DMS 273 (cell line): ENCODE results near the gene BMPR2.
"Not testable (repeated sequence)": the region's sequence is repeated elsewhere in the genome, so short reads cannot be mapped to it uniquely, and the experiment has no call there.

ENCODE experiments used
- DNase-seq: peaks from one replicate; lab custom pipeline; 2025; ENCODE audit not compliant: unreplicated experiment; lab: John Stamatoyannopoulos, UW

BMPR2 gene

DNA sequence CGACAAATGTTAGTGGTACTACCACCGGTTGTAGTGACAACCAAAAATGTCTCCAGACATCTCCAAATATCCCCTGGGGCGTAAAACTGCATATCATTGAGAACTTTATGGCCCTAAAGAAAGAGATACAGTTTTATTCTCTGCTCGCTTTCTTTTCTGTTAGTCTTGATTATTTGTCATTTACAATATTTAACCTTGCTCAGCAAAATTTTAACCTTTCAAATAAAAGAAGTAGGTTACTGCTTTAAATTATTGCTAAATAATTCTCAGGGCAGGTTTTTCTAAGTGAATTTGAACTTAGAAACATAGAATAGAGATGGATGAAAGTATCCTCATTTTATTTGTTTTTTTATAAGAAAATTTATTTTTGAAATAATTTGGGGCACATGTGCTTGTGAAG is 67.9 kb downstream of the BMPR2 start:
- no peak for DNase-seq

DNA sequence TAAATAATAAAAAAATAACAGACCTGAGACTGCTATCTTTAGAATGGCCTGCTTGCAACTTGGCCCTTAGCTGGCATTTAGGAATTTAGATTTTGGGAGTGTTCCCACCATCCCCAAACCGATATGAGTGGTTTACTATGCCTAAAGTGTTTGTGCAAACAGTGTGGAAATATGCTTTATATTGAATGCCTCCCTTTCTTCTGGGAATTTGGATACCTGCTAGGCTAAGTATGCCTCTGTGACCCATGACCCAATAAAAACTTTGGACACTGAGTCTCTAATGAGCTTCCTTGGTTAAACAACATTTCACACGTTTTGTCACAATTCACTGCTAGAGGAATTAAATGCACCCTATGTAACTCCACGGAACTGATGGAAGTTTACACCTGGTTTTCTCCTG is 73.2 kb downstream of the BMPR2 start:
- DNase-seq = no peak

DNA sequence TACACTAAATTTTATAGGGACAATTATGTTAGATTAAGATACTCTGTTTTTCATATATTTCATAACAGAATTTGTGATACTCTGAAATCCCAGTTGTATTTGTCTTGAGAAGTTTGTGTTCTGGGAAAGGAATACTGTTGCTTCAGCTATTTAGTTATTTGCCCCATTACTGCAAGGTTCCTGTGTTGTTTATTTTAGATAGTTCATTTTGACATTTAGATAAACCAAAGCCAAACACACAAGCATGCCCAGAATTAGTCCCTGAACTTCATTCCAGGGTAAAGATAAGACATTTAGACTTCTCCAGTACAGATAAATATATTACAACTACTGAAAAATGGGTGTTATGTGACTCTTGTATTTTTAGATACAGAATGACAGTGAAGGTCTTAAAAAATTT is 74.7 kb downstream of the BMPR2 start:
- DNase-seq = no peak

DNA sequence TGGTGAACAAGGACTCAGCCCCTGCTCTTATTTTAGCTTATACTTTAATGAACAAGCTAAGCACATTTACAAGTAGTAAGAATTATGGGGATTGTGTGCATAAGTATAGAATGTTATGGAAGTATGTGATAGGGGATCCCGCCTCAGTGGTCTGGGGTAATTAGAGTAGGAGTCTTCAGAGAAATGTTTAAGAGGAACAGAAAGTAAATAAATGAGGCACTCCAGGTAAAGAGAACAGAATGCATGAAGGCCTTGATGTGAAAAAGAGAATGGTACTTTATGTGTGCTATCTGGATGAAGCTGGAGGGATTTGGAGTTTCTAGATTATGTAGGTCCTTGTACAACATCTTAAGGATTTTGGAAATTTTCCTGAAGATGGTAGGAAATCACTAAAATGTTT is 76.6 kb downstream of the BMPR2 start:
- no peak for DNase-seq

DNA sequence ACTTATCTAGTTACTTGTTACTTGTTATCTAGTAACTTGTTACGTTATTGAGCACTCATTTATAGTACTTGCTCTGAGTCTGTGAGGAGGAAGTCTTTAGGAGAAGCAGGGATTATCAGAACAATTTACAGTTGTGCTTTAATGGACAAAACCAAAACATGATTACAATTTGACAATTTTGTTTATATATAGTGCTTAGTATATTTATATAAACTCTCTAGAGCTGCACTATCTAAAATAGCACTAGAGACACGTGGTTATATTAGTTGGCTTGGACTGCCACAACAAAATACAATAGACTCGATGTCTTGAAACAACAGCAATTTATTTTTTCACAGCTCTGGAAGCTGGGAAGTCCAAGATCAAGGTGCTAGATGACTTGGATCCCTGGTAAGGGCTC is 78.4 kb downstream of the BMPR2 start:
- DNase-seq = no peak

DNA sequence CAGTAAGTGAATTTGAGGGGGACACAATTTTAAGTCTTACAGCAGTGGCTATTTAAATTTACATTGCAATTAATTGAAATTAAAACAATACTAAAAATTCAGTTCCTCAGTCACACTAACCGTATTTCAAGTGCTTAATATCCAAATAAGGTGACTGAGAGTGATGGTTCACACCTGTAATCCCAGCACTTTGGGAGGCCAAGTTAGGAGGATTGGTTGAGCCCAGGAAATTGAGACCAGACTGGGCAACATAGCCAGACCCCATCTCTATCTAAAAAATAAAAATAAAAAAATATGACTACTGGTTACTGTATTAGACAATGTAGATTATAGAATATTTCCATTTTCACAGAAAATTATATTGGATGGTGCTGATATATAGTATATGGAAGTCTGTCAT is 79.0 kb downstream of the BMPR2 start:
- DNase-seq = no peak

DNA sequence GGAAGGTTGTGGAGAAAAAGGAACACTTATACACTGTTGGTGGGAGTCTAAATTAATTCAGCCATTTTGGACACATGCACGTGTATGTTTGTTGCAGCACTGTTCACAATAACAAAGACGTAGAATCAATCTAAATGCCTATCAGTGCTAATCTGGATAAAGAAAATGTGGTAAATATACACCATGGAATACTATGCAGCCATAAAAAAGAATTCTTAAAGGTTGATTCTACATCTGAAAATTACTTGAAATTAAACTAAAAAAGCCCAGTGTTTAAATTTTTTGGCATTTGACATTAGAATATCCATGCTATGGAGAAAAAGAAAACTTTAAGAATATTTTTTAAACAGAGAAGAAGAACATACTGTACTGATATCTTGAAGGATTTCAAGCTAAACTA is 84.0 kb downstream of the BMPR2 start:
- DNase-seq = no peak

DNA sequence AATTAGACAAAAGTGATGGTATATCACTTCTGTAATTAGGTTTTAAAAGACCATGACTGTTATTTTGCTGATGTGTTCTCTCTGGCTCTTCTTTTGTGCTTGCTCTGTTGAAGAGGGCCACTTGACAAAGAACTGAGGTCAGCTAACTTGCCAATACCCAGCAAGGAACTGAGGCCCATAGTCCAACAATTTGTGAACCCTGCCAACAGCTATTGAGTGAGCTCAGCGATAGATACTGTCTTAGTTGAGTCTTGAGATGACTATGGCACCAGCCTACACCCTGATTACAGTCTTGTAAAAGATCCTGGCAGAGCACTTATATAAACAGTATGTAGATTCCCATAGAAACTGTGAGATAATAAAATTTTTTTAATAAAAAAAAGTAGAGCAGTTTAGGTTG is 103.0 kb downstream of the BMPR2 start:
- no peak for DNase-seq

DNA sequence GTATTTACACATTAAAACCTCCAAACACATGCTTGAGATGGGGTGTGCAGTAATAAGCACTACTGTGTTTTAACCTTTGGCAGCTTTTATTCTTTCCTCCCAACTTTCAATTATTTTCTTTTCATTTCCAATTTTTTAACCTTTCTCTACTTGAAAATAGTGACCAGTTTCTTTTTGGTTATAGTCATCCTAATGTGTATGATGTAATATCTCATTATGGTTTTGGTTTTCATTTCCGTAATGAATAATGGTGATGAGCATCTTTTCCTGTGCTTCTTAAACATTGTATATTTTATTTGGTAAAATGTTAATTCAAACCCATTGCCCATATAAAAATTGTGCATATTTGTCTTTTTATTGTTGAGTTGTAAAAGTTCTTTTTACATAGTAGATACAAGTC is 103.5 kb downstream of the BMPR2 start:
- DNase-seq = no peak

DNA sequence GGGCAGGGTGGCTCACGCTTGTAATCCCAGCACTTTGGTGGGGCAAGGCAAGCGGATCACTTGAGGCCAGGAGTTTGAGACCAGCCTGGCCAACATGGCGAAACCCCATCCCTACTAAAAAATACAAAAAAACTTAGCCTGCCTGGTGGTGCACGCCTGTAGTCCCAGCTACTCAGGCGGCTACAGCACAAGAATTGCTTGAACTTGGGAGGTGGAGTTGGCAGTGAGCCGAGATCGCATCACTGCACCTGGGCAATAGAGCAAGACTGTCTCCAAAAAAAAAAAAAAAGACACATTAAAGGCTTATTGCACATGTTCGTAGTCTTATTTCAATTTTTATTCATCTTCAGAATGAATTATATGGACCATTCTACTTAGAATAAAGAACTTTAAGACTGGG is 110.2 kb downstream of the BMPR2 start:
- DNase-seq = no peak

DNA sequence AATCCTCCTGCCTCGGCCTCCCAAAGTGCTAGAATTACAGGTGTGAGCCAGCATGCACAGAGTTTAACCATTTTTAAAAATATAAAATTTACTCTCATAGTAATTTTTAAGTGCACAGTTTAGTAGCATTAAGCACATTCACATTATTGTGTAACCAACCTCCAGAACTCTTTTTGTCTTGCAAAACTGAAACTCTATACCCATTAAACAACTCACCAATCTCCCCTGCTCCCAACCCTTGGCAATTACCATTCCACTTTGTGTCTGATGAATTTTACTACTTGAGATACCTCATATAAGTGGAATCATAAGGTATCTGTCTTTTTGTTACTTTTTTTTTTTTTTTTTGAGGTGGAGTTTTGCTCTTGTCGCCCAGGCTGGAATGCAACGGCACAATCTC is 112.5 kb downstream of the BMPR2 start:
- DNase-seq = no peak

DNA sequence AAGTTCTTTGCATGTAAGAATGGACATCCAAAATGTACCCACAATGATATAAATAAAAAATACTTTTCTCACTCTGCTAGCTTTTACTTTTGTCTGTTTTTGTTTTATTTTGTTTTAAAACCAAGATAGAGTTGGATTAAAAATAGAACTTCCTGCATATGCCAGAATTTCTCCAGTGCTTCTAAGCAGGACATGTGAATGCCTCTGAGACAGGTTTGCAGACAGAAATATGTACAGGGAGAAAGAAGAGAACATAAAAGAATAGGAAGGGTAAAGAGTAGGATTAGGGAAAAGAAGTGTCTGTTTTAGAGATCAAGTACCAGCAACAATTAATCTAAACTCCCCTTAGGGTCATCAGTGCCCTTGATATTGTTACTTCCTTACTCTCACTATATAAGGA is 114.4 kb downstream of the BMPR2 start:
- no peak for DNase-seq

DNA sequence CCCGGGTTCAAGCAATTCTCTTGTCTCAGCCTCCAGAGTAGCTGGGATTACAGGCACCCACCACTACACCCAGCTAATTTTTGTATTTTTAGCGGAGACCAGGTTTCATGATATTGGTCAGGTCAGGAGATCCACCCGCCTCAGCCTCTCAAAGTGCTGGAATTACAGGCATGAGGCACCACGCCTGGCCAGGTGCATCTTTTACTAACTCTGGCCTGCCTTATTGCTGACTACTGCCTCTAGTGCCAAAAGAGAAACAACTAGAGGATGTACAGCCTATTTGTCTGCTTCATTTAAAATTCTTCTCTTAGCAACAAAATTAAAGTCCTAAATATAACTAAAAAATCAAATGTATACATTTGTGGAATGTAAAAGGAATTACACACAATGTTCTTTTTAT is 115.4 kb downstream of the BMPR2 start:
- DNase-seq = no peak

DNA sequence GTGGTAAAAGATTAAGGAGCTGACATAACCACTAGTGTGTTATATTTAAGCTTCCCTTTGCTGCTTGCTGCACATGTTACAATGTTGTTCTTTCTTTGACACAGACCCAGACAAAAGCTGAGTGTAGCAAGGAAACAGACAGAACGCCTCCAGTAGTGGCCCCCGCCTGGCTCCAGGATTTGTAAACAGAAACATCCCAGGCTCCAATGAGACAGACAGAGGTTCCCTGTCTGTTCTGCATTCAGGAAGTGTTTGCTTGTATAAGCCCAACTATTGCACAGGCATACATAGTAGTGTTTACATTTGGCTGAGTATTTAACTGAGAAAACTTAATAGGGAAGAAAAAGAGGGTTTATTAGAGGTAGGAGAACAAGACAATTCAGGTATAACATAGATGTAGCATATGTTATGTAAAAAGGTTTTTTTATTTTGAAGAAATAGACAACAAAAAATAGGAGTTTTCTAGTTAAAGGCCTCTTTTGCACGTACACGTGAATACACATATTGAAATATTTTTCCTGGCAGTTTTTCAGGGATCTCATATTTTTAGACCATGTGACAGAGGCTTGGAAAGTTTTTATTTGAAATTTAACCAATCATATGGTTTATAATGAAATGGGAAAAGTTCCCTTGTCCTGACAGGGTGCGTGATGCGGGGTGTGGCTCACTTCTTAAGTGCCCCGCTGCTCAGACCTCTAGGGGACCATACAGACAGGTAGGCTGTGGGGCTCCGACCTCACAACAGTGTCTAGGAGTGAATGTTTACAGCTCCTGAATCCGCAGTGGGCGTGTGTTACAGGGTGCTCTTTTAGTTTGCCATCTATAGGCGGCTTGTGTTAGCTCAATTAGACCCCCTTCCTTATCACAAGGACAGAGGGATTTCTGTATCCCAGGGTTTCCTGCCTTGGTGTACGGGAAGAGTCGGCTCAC is 118.4 kb downstream of the BMPR2 start:
- peak; percentile 27 for DNase-seq

DNA sequence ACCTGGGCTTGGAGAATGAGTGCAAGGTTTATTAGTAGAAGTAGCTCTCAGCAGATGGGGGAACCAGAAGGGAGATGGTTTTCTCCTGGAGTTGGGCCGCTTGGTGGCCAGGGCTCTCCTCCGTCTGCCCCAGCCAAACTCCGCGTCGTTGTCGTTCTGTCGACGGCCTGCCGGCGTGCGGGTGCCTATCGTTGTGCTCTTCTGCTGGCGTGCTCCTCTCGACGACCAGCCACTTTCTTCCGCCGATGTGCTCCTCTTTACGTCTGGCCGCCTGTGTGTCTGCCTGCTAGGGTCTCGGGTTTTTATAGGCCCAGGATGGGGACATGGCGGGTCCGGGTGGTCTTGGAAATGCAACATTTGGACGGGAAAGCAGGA is 119.1 kb downstream of the BMPR2 start:
- DNase-seq = no peak

DNA sequence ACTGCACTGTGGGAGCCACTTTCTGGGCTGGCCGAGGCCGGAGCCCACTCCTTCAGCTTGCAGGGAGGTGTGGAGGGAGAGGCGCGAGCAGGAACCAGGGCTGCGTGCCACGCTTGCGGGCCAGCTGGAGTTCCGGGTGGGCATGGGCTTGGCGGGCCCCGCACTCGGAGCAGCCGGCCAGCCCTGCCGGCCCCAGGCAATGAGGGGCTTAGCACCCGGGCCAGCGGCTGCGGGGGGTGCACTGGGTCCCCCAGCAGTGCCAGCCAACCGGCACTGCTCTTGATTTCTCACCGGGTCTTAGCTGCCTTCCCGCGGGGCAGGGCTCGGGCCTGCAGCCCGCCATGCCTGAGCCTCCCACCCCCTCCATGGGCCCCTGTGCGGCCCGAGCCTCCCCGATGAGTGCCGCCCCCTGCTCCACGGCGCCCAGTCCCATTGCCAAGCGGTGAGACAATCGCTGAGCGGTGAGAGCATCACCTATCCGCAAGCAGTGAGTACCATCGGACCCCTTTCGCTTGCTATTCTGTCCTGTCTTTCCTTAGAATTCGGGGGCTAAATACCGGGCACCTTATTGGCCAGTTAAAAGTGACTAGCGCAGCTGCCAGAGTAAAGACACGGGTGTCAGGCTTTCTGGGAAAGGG is 120.8 kb downstream of the BMPR2 start:
- not testable (repeated sequence) for DNase-seq

DNA sequence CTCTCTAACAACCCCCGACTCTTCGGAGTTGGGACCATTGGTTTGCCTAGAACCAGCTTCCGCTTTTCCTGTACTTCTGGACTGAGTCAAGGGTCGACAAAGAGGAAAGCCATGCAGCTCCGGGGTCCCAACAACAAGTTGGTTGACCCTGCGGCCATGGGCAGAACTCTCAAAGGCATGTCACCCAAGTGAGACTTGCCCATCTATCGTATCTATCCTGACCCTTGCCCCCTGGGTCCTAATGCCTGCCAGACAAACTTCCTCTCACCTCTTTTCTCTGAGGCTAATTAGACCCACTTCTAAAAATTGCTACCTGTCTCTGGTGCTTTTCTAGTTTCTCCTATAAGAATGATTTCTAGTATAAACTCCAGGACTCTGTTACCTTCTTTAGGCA is 121.3 kb downstream of the BMPR2 start:
- DNase-seq = not testable (repeated sequence)

DNA sequence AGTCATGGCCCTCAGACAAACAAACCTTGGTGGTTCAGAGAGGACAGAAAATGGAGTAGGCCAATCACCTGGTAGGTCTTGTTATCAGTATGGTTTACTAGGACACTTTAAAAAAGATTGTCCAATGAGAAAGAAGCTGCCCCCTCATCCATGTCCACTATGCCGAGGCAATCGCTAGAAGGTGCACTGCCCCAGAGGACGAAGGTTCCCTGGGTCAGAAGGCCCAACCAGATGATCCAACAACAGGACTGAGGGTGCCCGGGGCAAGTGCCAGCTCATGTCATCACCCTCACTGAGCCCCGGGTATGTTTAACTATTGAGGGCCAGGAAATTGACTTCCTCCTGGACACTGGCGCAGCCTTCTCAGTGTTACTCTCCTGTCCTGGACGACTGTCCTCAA is 123.7 kb downstream of the BMPR2 start:
- DNase-seq = not testable (repeated sequence)

DNA sequence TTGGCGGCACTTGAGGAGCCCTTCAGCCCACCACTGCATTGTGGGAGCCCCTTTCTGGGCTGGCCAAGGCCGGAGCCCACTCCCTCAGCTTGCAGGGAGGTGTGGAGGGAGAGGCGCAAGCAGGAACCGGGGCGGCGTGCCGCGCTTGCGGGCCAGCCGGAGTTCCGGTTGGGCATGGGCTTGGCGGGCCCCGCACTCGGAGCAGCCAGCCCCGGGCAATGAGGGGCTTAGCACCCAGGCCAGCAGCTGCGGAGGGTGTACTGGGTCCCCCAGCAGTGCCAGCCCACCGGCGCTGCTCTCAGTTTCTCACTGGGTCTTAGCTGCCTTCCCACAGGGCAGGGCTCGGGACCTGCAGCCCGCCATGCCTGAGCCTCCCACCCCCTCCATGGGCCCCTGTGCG is 127.1 kb downstream of the BMPR2 start:
- not testable (repeated sequence) for DNase-seq

DNA sequence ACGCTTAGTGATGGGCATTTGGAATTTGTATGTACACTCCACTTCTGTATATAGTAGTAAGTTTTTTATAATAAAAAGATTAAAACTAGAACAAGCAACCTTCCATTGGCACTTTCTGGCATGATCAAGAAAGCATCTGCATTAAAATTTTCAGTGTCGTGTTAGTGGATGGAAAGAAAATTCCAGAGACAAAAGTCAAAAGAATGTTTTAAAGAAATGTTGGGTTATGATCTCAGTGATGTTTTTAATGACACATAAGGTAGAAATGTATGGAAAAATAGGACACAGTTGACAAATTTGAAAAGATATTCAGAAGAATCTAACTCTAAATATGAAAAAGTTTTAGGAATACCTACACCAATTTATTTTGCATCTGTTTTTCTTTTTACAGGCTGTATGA is 132.6 kb downstream of the BMPR2 start:
- DNase-seq = no peak

DNA sequence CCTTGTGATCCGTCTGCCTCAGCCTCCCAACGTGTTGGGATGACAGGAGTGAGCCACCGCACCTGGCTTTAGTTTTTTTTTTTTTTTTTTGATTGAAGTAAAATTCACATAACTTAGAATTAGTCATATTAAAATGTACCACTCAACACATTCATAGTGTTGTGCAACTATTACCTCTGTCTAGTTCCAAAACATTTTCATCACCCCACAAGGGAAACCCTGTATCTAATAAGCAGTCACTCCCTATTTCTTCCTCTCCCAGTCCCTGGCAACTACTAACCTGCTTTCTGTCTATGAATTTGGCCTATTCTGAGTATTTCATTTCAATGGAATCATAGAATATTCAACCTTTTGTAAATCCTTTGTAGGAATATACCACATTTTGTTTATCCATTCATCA is 134.8 kb downstream of the BMPR2 start:
- DNase-seq = no peak

DNA sequence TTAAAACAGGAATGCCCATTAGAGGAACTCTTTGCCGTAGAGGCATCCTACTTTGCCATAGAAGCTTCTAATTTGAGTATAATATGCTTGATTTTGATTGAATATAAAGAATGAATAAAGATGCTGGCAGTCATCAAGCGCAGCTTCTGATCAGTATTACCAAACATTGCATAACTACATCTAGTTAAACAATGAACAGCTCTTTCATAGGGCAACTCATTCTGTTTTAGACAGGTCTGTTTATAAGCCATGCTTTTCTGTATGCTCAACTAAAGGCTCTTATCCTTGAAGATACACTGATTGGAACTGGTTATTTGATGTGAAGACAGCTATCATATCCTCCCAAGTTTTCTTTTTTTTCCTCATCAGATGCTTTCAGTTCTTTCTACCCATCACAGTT is 136.0 kb downstream of the BMPR2 start:
- DNase-seq = no peak

DNA sequence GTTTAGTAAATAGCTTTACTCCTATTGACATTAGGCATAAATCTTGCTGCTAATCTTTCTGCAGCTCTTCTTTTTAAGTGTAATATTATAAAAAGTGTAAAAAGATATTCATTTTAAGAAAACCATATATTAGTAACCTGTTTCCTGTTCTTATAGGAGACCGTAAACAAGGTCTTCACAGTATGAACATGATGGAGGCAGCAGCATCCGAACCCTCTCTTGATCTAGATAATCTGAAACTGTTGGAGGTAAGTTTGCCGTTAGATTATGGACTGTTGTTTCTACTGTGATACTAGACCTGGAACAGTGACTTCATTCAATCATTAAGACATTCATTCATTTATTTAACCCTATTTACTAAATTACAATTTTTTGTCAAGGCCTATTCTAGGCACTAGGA is 138.6 kb downstream of the BMPR2 start:
- DNase-seq = no peak
